GM12872 (cell line): ENCODE data around the gene TSFM.

Experiments used
- CTCF ChIP-seq: IDR thresholded peaks from 3 replicates; pipeline ENCODE4 v1.5.1; 2011; ENCODE audit warnings: low read depth, mild to moderate bottlenecking, low read length, moderate library complexity; ENCODE audit not compliant: insufficient read depth

The TSFM gene

DNA sequence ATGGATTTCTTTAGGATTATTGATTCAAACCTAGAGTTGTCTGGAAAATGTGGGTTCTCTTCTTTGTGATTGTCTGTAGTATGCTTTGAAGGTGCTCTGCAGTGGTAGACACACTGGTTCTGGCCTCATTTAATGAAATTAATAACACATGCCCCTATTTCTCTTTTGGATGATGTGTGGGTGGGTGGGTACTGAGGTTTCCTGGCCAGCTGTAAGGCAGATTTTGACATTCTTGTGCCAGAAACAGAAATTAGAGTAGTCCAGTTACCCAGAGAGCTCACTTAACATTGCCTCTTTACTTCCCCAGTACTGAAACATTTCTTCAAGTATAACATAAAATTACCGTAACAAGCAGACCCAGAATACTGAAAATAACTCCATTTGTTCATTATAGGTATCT lies 14.4 kb downstream of the TSFM start:
- no peak for TF ChIP-seq CTCF

DNA sequence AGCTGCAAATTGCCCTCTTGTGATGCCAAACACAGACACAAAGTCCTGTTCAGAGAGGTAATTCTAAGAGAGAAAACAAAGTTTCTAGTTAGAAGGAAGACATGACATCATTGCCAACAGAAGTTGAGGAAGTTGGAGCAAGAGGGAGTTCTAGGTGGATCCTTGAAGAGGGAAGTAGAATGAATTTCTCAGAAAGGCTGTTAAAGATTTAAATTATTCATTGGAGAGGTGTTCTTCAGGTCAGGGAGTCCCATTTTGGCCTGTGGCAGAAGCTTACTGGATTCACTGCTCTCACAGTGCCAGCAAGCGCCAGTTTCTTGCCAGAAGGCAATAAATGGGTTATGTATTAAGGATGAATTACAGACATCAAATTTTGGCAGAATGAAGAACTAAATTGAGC lies 15.3 kb downstream of the TSFM start:
- TF ChIP-seq CTCF: no peak

GRCh38 chr12:57800965-57801364 lies 18.4 kb downstream of the TSFM start:
- TF ChIP-seq CTCF: no peak

DNA sequence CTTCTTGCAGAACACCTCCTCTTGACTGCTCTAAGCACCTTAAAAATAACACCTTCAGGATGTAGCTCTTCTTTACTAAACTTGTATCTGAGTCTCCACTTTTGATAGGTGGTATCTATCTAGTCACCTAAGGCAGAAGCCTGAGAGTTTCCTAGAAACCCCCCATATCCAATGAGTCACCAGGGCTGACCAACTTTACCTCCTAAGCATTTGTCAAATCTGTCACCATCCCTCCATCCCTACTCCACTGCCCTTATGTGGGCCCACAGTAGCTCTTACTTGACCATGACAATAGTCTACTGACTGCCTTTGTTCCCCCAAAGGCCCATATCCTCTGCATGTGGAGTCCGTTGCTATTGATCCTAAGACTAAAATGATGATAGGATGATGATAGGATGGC lies 20.0 kb downstream of the TSFM start:
- no peak for TF ChIP-seq CTCF

- peak; percentile 78 for TF ChIP-seq CTCF
Measured at GRCh38 chr12:57803319-57803893, 20.8 kb downstream of the TSFM start.

- no peak for TF ChIP-seq CTCF
Measured at GRCh38 chr12:57806677-57807076, 24.1 kb downstream of the TSFM start.

- TF ChIP-seq CTCF: no peak
Measured at GRCh38 chr12:57807285-57807684, 24.7 kb downstream of the TSFM start.
